A549 (cell line): ENCODE results near the gene DIP2A. TPM values are rescaled to one million over a fixed set of nuclear protein-coding genes. Genes with fewer than 3 reads are reported as not detected.

ENCODE experiments used
- ATAC-seq, 2 experiments: fragments of 200-7000 bp in 1 of 2; fragments of >200 bp in 1 of 2; cut with Nextera tagmentation in 1 of 2; cut with Tn5 transposase in 1 of 2; 3 replicates each; pipeline versions ENCODE4 v1.8.0 to v1.9.1; 2018 to 2020; ENCODE audit warnings: mild to moderate bottlenecking in 1 of 2, moderate library complexity in 1 of 2
- CTCF ChIA-PET: fragments of 300-600 bp; sonication (Branson Sonifier 250); formaldehyde crosslinking; extraction: SDS; loops from one replicate; lab custom pipeline; 2021; ENCODE audit warnings: antibody characterized with exemption, inconsistent platforms; lab: Yijun Ruan, JAX
- POLR2A ChIA-PET: fragments of 350-600 bp; formaldehyde crosslinking; extraction: SDS; loops from one replicate; lab custom pipeline; 2021; ENCODE audit warnings: antibody characterized with exemption, inconsistent platforms; lab: Yijun Ruan, JAX
- DNase-seq, 2 experiments: peaks; one replicate each; pipeline versions ENCODE4 v3.0.0 to v3.0.0-alpha.2; 2011 to 2016; ENCODE audit warnings: low read depth in 1 of 2, low spot score in 1 of 2
- FAIRE-seq: peaks from 2 replicates; lab custom pipeline; 2011; peaks lifted over from hg19 to GRCh38; lab: Jason Lieb, UNC
- H3K27ac ChIP-seq, 2 experiments: fragments of >200 bp; sonication (Bioruptor Twin); formaldehyde crosslinking; 3 replicates each; pipeline ENCODE4 v1.5.1; 2016 to 2017
- H3K4me1 ChIP-seq: fragments of >200 bp; sonication (Bioruptor Twin); formaldehyde crosslinking; 3 replicates; pipeline ENCODE4 v1.6.1; 2016
- H3K4me2 ChIP-seq: fragments of >200 bp; sonication (Bioruptor Twin); formaldehyde crosslinking; 3 replicates; pipeline ENCODE4 v1.6.1; 2016
- H3K4me3 ChIP-seq: fragments of >200 bp; sonication (Bioruptor Twin); formaldehyde crosslinking; 3 replicates; pipeline ENCODE4 v1.5.1; 2016
- H3K9me3 ChIP-seq: fragments of >200 bp; sonication (Bioruptor Twin); formaldehyde crosslinking; 3 replicates; pipeline ENCODE4 v1.6.1; 2016
- CBX2 ChIP-seq: fragments of 200-600 bp; sonication (generic); IDR thresholded peaks from 2 replicates; pipeline ENCODE4 v1.6.1; 2016; ENCODE audit warnings: low read depth, mild to moderate bottlenecking, borderline replicate concordance
- CEBPB ChIP-seq, 2 experiments: fragments of >200 bp in 1 of 2; sonication (Bioruptor Twin) in 1 of 2; formaldehyde crosslinking in 1 of 2; IDR thresholded peaks; 2 replicates each; pipeline ENCODE4 v1.6.1; 2012 to 2016
- CHD4 ChIP-seq: fragments of 200-600 bp; sonication (generic); IDR thresholded peaks from 2 replicates; pipeline ENCODE4 v1.6.1; 2016; ENCODE audit warnings: antibody characterized with exemption, mild to moderate bottlenecking, borderline replicate concordance
- CTCF ChIP-seq: fragments of >200 bp; sonication (Bioruptor Twin); formaldehyde crosslinking; IDR thresholded peaks from 3 replicates; pipeline ENCODE4 v1.5.1; 2016
- E2F6 ChIP-seq: IDR thresholded peaks from 2 replicates; pipeline ENCODE4 v1.6.1; 2012; ENCODE audit warnings: low read depth, borderline replicate concordance
- EHMT2 ChIP-seq: fragments of 200-600 bp; sonication (generic); IDR thresholded peaks from 2 replicates; pipeline ENCODE4 v1.6.1; 2016; ENCODE audit warnings: antibody characterized with exemption, low read depth, mild to moderate bottlenecking, moderate library complexity
- ESRRA ChIP-seq: fragments of 150-350 bp; IDR thresholded peaks from 2 replicates; pipeline ENCODE4 v1.6.1; 2014; ENCODE audit warnings: mild to moderate bottlenecking, low read length, borderline replicate concordance
- FOSB ChIP-seq: fragments of 250-450 bp; sonication (Bioruptor Pico); IDR thresholded peaks from 2 replicates; pipeline ENCODE4 v1.5.0; 2020; ENCODE audit warnings: mild to moderate bottlenecking, moderate library complexity
- FOXS1 ChIP-seq: fragments of 250-450 bp; sonication (Bioruptor Pico); IDR thresholded peaks from 2 replicates; pipeline ENCODE4 v1.5.0; 2020; ENCODE audit warnings: mild to moderate bottlenecking, moderate library complexity
- GATA3 ChIP-seq: IDR thresholded peaks from 2 replicates; pipeline ENCODE4 v1.6.1; 2012; ENCODE audit warnings: borderline replicate concordance
- HMGXB4 ChIP-seq: fragments of 250-450 bp; sonication (Bioruptor Pico); IDR thresholded peaks from 2 replicates; pipeline ENCODE4 v1.5.0; 2021; ENCODE audit warnings: mild to moderate bottlenecking, moderate library complexity, borderline replicate concordance
- HOXB13 ChIP-seq: fragments of 250-450 bp; sonication (Bioruptor Pico); IDR thresholded peaks from 2 replicates; pipeline ENCODE4 v1.5.0; 2020; ENCODE audit warnings: low read depth, mild to moderate bottlenecking, moderate library complexity
- HOXB5 ChIP-seq: fragments of 250-450 bp; sonication (Bioruptor Pico); IDR thresholded peaks from 2 replicates; pipeline ENCODE4 v1.5.0; 2020; ENCODE audit warnings: mild to moderate bottlenecking, moderate library complexity
- MAX ChIP-seq: IDR thresholded peaks from 2 replicates; pipeline ENCODE4 v1.6.1; 2012
- MAZ ChIP-seq: fragments of 150-350 bp; IDR thresholded peaks from 2 replicates; pipeline ENCODE4 v1.6.1; 2014; ENCODE audit warnings: antibody characterized with exemption, low read depth, low read length, borderline replicate concordance
- MYC ChIP-seq: IDR thresholded peaks from 2 replicates; pipeline ENCODE4 v1.6.1; 2012; ENCODE audit warnings: mild to moderate bottlenecking, inconsistent platforms, low read length, improper control_type of control experiment, borderline replicate concordance
- NFE2L2 ChIP-seq: fragments of 150-350 bp; conservative IDR thresholded peaks from 2 replicates; pipeline ENCODE4 v1.6.1; 2014; ENCODE audit warnings: low read length
- POLR2A ChIP-seq: IDR thresholded peaks from 2 replicates; pipeline ENCODE4 v1.6.1; 2012; ENCODE audit warnings: mild to moderate bottlenecking, low read length
- RAD21 ChIP-seq, 2 experiments: fragments of >200 bp in 1 of 2; sonication (Bioruptor Twin) in 1 of 2; formaldehyde crosslinking in 1 of 2; IDR thresholded peaks in 1 of 2; conservative IDR thresholded peaks in 1 of 2; 2 replicates in 1 of 2; 3 replicates in 1 of 2; pipeline ENCODE4 v1.6.1; 2012 to 2018; ENCODE audit warnings: inconsistent platforms in 1 of 2
- RFX5 ChIP-seq: fragments of 450-650 bp; IDR thresholded peaks from 2 replicates; pipeline ENCODE4 v1.7.1; 2014; ENCODE audit warnings: antibody characterized with exemption, mild to moderate bottlenecking, moderate library complexity
- RNF2 ChIP-seq: fragments of 200-600 bp; sonication (generic); IDR thresholded peaks from 2 replicates; pipeline ENCODE4 v1.6.1; 2016; ENCODE audit warnings: low read depth, mild to moderate bottlenecking, antibody characterized with exemption, moderate library complexity, borderline replicate concordance
- SREBF2 ChIP-seq: fragments of 450-650 bp; IDR thresholded peaks from 2 replicates; pipeline ENCODE4 v1.6.1; 2014; ENCODE audit warnings: mild to moderate bottlenecking, moderate library complexity
- ZSCAN20 ChIP-seq: fragments of 250-450 bp; sonication (Bioruptor Pico); IDR thresholded peaks from 2 replicates; pipeline ENCODE4 v1.8.0; 2022; ENCODE audit warnings: mild to moderate bottlenecking, moderate library complexity
- WGBS: methylation state at CpG from one replicate; pipeline ENCODE4 v1.1.6; 2017; ENCODE audit errors: missing lambda C conversion rate; 5-methylcytosine and 5-hydroxymethylcytosine counted together
- polyA plus RNA-seq, 4 experiments: library from polyadenylated mRNA; depleted of rRNA in 3 of 4; stranded (reverse); fragments of >200 nt; fragmentation: RNase III in 1 of 4; extraction: RNeasy Plus Mini Kit Qiagen cat#74134 plus additional on column Dnase treatment in 1 of 4; gene quantifications; 2 replicates in 3 of 4; 3 replicates in 1 of 4; pipeline ENCODE4 v1.2.3, GENCODE V29; 2011 to 2017
- TF ChIP-seq, protein P1 (sequence below): fragments of 150-350 bp; IDR thresholded peaks from 2 replicates; pipeline ENCODE4 v1.6.1; 2014; ENCODE audit warnings: low read depth, mild to moderate bottlenecking, low read length
- TF ChIP-seq, protein P2 (sequence below): fragments of 250-450 bp; sonication (Bioruptor Pico); IDR thresholded peaks from 2 replicates; pipeline ENCODE4 v1.5.0; 2020; ENCODE audit warnings: low read depth, mild to moderate bottlenecking, moderate library complexity

DIP2A gene
- polyA plus RNA-seq, 2 of the 4 experiments (the other 2 are of a cell fraction), result 13.3 to 18.4 TPM

DNA sequence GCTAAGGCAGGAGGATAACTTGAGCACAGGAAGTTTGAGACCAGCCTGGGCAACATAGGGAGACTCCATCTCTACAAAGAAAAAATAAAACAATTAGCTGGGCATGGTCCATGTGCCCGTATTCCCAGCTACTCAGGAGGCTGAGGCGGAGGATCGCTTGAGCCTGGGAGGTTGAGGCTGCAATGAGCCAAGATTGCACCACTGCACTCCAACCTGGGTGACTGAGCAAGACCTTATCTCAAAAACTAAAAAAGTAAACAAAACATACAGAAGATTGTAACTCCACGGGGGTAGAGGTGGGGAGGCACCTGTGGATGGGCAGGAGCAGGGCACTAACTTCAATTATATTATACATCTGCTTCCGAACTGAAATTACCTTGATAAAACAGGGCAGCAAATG lies 141.6 kb downstream of the DIP2A start:
- DNase-seq (no peak), FAIRE-seq (no peak), ATAC-seq (no peak)
- Histone ChIP-seq H3K4me1 (no peaks in the 10 kb centered on the region), H3K9me3 (no peaks in the 10 kb centered on the region), H3K4me2 (no peak overlapping the region), H3K4me3 (no peak overlapping the region), H3K27ac (no peak overlapping the region)
- ChIA-PET CTCF (no interaction called here), POLR2A (no interaction called here)
- 75% methylated on average over 5 of the region's 5 CpGs for WGBS
- TF ChIP-seq GATA3 (no peak), RFX5 (no peak), HOXB5 (no peak), ZSCAN20 (CRISPR knock-in tag) (no peak), CHD4 (no peak), NFE2L2 (no peak), RAD21 (conservative IDR thresholded peaks at IDR 0.05 in 1 of 2, IDR thresholded peaks at IDR 0.05 in 1 of 2) (no peak), FOXS1 (CRISPR knock-in tag) (no peak), POLR2A (no peak), CEBPB (IDR thresholded peaks at IDR 0.05) (no peak), RNF2 (no peak), EHMT2 (no peak), CBX2 (no peak), MAZ (no peak)
- TF ChIP-seq, protein P1, sequence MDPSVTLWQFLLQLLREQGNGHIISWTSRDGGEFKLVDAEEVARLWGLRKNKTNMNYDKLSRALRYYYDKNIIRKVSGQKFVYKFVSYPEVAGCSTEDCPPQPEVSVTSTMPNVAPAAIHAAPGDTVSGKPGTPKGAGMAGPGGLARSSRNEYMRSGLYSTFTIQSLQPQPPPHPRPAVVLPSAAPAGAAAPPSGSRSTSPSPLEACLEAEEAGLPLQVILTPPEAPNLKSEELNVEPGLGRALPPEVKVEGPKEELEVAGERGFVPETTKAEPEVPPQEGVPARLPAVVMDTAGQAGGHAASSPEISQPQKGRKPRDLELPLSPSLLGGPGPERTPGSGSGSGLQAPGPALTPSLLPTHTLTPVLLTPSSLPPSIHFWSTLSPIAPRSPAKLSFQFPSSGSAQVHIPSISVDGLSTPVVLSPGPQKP, result no peak

GRCh38 chr21:46600978-46601377 lies 142.3 kb downstream of the DIP2A start:
- TF ChIP-seq MYC (no peak), HMGXB4 (no peak), SREBF2 (no peak), FOSB (no peak), HOXB13 (CRISPR knock-in tag) (no peak), CEBPB (IDR thresholded peaks at IDR 0.05) (no peak), EHMT2 (no peak), GATA3 (no peak)
- TF ChIP-seq, protein P2, sequence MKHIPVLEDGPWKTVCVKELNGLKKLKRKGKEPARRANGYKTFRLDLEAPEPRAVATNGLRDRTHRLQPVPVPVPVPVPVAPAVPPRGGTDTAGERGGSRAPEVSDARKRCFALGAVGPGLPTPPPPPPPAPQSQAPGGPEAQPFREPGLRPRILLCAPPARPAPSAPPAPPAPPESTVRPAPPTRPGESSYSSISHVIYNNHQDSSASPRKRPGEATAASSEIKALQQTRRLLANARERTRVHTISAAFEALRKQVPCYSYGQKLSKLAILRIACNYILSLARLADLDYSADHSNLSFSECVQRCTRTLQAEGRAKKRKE (CRISPR knock-in tag), result no peak
- H3K4me2 ChIP-seq, result no peak overlapping the region
- POLR2A ChIA-PET, result no interaction called here
- DNase-seq (no peak), ATAC-seq (no peak), FAIRE-seq (no peak)
- CTCF ChIA-PET, result no interaction called here
- H3K9me3 ChIP-seq, result no peaks in the 10 kb centered on the region
- H3K4me3 ChIP-seq, result no peak overlapping the region
- 40% methylated on average over 3 of the region's 9 CpGs for WGBS
- no peak overlapping the region for H3K27ac ChIP-seq
- H3K4me1 ChIP-seq, result no peaks in the 10 kb centered on the region

DNA sequence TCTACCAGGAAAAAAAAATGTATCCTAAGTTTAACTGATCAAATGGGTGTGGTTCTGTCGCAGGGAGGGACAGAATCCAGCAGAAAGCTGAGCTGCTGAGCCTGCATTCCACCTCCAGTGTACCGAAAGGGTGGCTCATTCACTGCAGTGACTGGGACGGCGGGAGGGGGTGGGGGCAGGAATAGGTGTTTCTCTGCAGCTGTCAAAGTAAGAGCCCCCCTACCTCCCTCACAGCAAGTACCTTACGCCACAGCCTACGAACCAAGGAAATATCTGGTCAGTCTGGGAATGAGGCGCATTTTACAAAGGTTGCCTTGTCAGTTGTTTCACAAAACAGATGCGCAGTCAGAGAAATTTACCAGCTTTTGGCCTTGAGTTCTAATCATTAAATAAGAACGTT lies 144.5 kb downstream of the DIP2A start:
- WGBS, result 68% methylated on average over 5 of the region's 9 CpGs
- ATAC-seq (no peak), DNase-seq (no peak), FAIRE-seq (no peak)
- ChIA-PET CTCF (interaction anchor here (0.5 kb wide), 1 partner anchor 1653 kb away, joined by 3 read pairs; no protein-coding TSS in a partner anchor), POLR2A (no interaction called here)
- H3K27ac ChIP-seq, result no peak overlapping the region
- no peaks in the 10 kb centered on the region for H3K4me1 ChIP-seq
- no peak overlapping the region for H3K4me2 ChIP-seq
- H3K4me3 ChIP-seq, result no peak overlapping the region
- H3K9me3 ChIP-seq, result no peaks in the 10 kb centered on the region
- TF ChIP-seq MAX (no peak), E2F6 (no peak), MAZ (no peak), CTCF (no peak), ESRRA (no peak), HOXB5 (no peak)
- TF ChIP-seq, protein P1, result no peak
- TF ChIP-seq, protein P2 (CRISPR knock-in tag), result no peak
- TF ChIP-seq, all 56 proteins: peak for 0
